Keratinocyte (primary cell): Measurements from ENCODE around the gene VPS35L. TPM values are rescaled to one million over a fixed set of nuclear protein-coding genes. Genes with fewer than 3 reads are reported as not detected.
A peak's percentile ranks its signal among the peaks of the same experiment; 100 is the strongest.

Source experiments
- DNase-seq: peaks from one replicate; pipeline ENCODE4 v3.0.0-alpha.2; 2011; ENCODE audit warnings: low read depth, missing footprints, low spot score
- FAIRE-seq: peaks from 2 replicates; lab custom pipeline; 2011; peaks lifted over from hg19 to GRCh38; lab: Jason Lieb, UNC
- H2AFZ ChIP-seq: 2 replicates; pipeline ENCODE4 v1.6.0; 2012; ENCODE audit warnings: low read length, control low read depth, inconsistent platforms; ENCODE audit not compliant: control insufficient read depth
- H3K27ac ChIP-seq: 2 replicates; pipeline ENCODE4 v1.5.1; 2011; ENCODE audit warnings: low read length; ENCODE audit not compliant: control insufficient read depth, insufficient read depth
- H3K27me3 ChIP-seq: 3 replicates; pipeline ENCODE4 v1.6.0; 2011; ENCODE audit warnings: low read length; ENCODE audit not compliant: control insufficient read depth, insufficient read depth; ENCODE audit errors: extremely low read depth
- H3K36me3 ChIP-seq, 2 experiments: 2 replicates in 1 of 2; 3 replicates in 1 of 2; pipeline ENCODE4 v1.5.1; 2011; ENCODE audit warnings: low read length in 2 of 2, mild to moderate bottlenecking in 1 of 2; ENCODE audit not compliant: control insufficient read depth in 2 of 2, insufficient read depth in 2 of 2; ENCODE audit errors: extremely low read depth in 1 of 2
- H3K4me1 ChIP-seq: 3 replicates; pipeline ENCODE4 v1.5.1; 2011; ENCODE audit warnings: low read length; ENCODE audit not compliant: control insufficient read depth, insufficient read depth; ENCODE audit errors: extremely low read depth
- H3K4me2 ChIP-seq: 3 replicates; pipeline ENCODE4 v1.6.0; 2011; ENCODE audit warnings: low read depth, low read length; ENCODE audit not compliant: control insufficient read depth, insufficient read depth; ENCODE audit errors: extremely low read depth
- H3K4me3 ChIP-seq, 3 experiments: fragments of 200-600 bp in 1 of 3; sonication (generic) in 1 of 3; 2 replicates in 2 of 3; 3 replicates in 1 of 3; pipeline ENCODE4 v1.5.1; 2011 to 2016; ENCODE audit warnings: low read length in 3 of 3, mild to moderate bottlenecking in 3 of 3, control low read depth in 2 of 3, inconsistent platforms in 1 of 3, low read depth in 1 of 3, mixed read lengths in 1 of 3, mixed run types in 1 of 3, moderate library complexity in 1 of 3; ENCODE audit not compliant: control insufficient read depth in 2 of 3, insufficient read depth in 2 of 3; ENCODE audit errors: extremely low read depth in 1 of 3
- H3K79me2 ChIP-seq: 2 replicates; pipeline ENCODE4 v1.6.0; 2012; ENCODE audit warnings: low read length; ENCODE audit not compliant: control insufficient read depth, insufficient read depth
- H3K9ac ChIP-seq: 3 replicates; pipeline ENCODE4 v1.6.0; 2011; ENCODE audit warnings: low read length; ENCODE audit not compliant: control insufficient read depth, insufficient read depth; ENCODE audit errors: extremely low read depth
- H3K9me1 ChIP-seq: 3 replicates; pipeline ENCODE4 v1.6.0; 2011; ENCODE audit warnings: low read length; ENCODE audit not compliant: control insufficient read depth, insufficient read depth; ENCODE audit errors: extremely low read depth
- H3K9me3 ChIP-seq: 2 replicates; pipeline ENCODE4 v1.5.1; 2012; ENCODE audit warnings: low read depth, low read length; ENCODE audit not compliant: control insufficient read depth
- H4K20me1 ChIP-seq: 3 replicates; pipeline ENCODE4 v1.6.0; 2011; ENCODE audit warnings: low read length; ENCODE audit not compliant: control insufficient read depth, insufficient read depth; ENCODE audit errors: extremely low read depth
- CTCF ChIP-seq, 3 experiments: IDR thresholded peaks in 1 of 3; conservative IDR thresholded peaks in 1 of 3; optimal IDR thresholded peaks in 1 of 3; 2 replicates in 2 of 3; 3 replicates in 1 of 3; pipeline versions ENCODE3 to v1.5.1; 2011; ENCODE audit warnings: low read length in 3 of 3, mild to moderate bottlenecking in 3 of 3, moderate library complexity in 2 of 3, control low read depth in 1 of 3, inconsistent platforms in 1 of 3; ENCODE audit not compliant: insufficient read depth in 2 of 3; ENCODE audit errors: extremely low read depth in 1 of 3
- EZH2 ChIP-seq: IDR thresholded peaks from one replicate; pipeline ENCODE4 v1.6.1; 2012; ENCODE audit warnings: inconsistent platforms, mild to moderate bottlenecking, low read length, moderate library complexity
- dilution Hi-C: fragments of 300-500 bp; cut with MboI; formaldehyde crosslinking; loops from one replicate; pipeline ENCODE4 v1.7.0; 2020; ENCODE audit warnings: low sequenced_read_pairs; ENCODE audit not compliant: extremely low pct_ligation_motif_present
- polyA plus RNA-seq, 5 experiments: library from polyadenylated mRNA; depleted of rRNA in 3 of 5; stranded (reverse) in 3 of 5; stranded (forward) in 1 of 5; unstranded in 1 of 5; fragments of >200 nt; gene quantifications; 1 replicate in 1 of 5; 2 replicates in 3 of 5; 3 replicates in 1 of 5; pipeline versions ENCODE4 v1.2.1 to v1.2.3, GENCODE V29; 2011 to 2012; ENCODE audit warnings: missing spikeins in 2 of 5, low read depth in 1 of 5, low replicate concordance in 1 of 5

The VPS35L gene
- polyA plus RNA-seq, 1 donor (not counting 4 experiments of a cell fraction or from before 2014, with no cell fraction given) = 22.1 TPM

- H4K20me1 ChIP-seq = peaks cover 3% of the 10 kb centered on the region
- H3K4me2 ChIP-seq = peak overlapping the region; percentile 96
- H2AFZ ChIP-seq = no peak overlapping the region
- FAIRE-seq = no peak
- no peak for DNase-seq
- H3K36me3 ChIP-seq = peaks cover 0 to 2% of the 10 kb centered on the region in 2 experiments
- no peaks in the 10 kb centered on the region for H3K27me3 ChIP-seq
- dilution Hi-C loops = loop anchor here (25.0 kb wide), 1 partner anchor 109 kb away; the partner anchor contains the start of gene TMC5
- peak overlapping the region; percentile 63 to 98 (median 81) for H3K4me3 ChIP-seq
- H3K9me1 ChIP-seq = no peaks in the 10 kb centered on the region
- peaks cover 47% of the 10 kb centered on the region for H3K79me2 ChIP-seq
- H3K9ac ChIP-seq = peak overlapping the region; percentile 86
- peaks cover 38% of the 10 kb centered on the region for H3K4me1 ChIP-seq
- TF ChIP-seq EZH2 (no peak), CTCF (optimal IDR thresholded peaks at IDR 0.05 in 1 of 3, IDR thresholded peaks at IDR 0.05 in 1 of 3, conservative IDR thresholded peaks at IDR 0.05 in 1 of 3; ENCODE audit: extremely low read depth in 1 of 3, insufficient read depth in 2 of 3, low read length in 3 of 3) (no peak)
- no peaks in the 10 kb centered on the region for H3K9me3 ChIP-seq
- peak overlapping the region; percentile 61 for H3K27ac ChIP-seq
Measured at GRCh38 chr16:19520861-19521331, 34.6 kb upstream of the VPS35L start.

- Histone ChIP-seq H3K79me2 (peaks cover 51% of the 10 kb centered on the region), H3K4me1 (peaks cover 38% of the 10 kb centered on the region)
- dilution Hi-C loops = loop anchor here (25.0 kb wide), 1 partner anchor 109 kb away; the partner anchor contains the start of gene TMC5
Measured at GRCh38 chr16:19521471-19522396, 33.8 kb upstream of the VPS35L start, which contains the start of gene GDE1. GDE1 (minus strand) TSS chr16:19522098; CDS start chr16:19521964, 134 bp downstream.

More at GRCh38 chr16:19521471-19522396, 33.8 kb upstream of the VPS35L start, which contains the start of gene GDE1:
- Histone ChIP-seq H3K4me2 (peak within 1 kb of the TSS; percentile 96), H3K27me3 (no peaks in the 10 kb centered on the region), H2AFZ (peak within 1 kb of the TSS; percentile 93), H3K9ac (peak within 1 kb of the TSS; percentile 86), H4K20me1 (peaks cover 3% of the 10 kb centered on the region), H3K27ac (peak within 1 kb of the TSS; percentile 61), H3K4me3 (peak within 1 kb of the TSS; percentile 63 to 98 (median 81)), H3K36me3 (no peaks in the 10 kb centered on the region), H3K9me1 (no peaks in the 10 kb centered on the region), H3K9me3 (no peaks in the 10 kb centered on the region)
- peak; percentile 30 for DNase-seq
- TF ChIP-seq EZH2 (no peak), CTCF (optimal IDR thresholded peaks at IDR 0.05 in 1 of 3, IDR thresholded peaks at IDR 0.05 in 1 of 3, conservative IDR thresholded peaks at IDR 0.05 in 1 of 3; ENCODE audit: extremely low read depth in 1 of 3, insufficient read depth in 2 of 3, low read length in 3 of 3) (peak; percentile 19 to 58 (median 51))
- no peak for FAIRE-seq
